Medulla oblongata (tissue), 1 donor: ENCODE measurements around the gene FAM114A2.
"Not testable (repeated sequence)": the region's sequence is repeated elsewhere in the genome, so short reads cannot be mapped to it uniquely, and the experiment has no call there.

Source experiments
- DNase-seq: peaks from one replicate; pipeline ENCODE4 v3.0.0-alpha.2; 2015; ENCODE audit errors: extremely low spot score

The FAM114A2 gene

GRCh38 chr5:154049636-154050035 lies 10.9 kb upstream of the FAM114A2 start:
- peak; percentile 46 for DNase-seq

DNA sequence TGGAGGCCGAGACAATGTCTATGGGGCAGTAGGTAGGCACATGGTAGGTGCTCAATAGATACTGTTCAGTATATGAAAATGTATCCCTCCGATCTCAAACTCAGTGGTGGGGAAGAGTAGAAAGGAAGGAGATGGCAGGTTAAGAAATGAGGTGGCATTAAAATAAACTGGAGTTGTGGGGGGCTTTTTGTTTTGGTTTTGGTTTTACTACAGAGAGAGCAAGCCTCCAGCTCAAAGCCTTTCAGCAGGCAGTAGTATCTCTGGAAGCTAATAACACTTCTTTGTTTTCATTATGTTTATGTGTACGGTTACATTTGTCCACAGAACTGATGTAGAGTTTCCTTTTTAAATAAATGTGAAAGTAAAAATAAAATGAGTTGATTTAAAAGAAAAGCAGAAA lies 8.6 kb upstream of the FAM114A2 start:
- DNase-seq = no peak

- DNase-seq = no peak
Measured at GRCh38 chr5:154046486-154046885, 7.8 kb upstream of the FAM114A2 start.

GRCh38 chr5:154044581-154044980 lies 5.9 kb upstream of the FAM114A2 start:
- DNase-seq = no peak

- DNase-seq = no peak
Measured at GRCh38 chr5:154044099-154044498, 5.4 kb upstream of the FAM114A2 start.

DNA sequence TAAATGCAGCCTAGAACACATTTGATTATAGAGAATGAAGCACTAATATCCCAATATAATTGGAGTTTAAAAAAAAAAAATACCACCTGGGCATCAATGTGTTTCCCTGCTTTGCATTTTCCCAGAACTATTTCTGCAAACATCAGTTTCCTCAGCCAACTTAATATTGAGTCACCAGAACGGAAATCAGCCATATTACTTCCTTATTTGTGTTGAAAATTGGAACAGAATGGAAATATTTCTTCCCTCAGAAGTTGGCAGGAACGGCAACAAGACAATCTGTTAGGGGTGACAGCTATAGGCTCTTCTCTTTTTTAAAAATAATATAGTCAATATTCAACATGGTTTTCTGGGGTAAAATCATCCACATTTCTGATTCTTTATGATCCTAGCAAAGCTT lies 4.1 kb upstream of the FAM114A2 start:
- no peak for DNase-seq

- no peak for DNase-seq
Measured at GRCh38 chr5:154039458-154039829, 734 bp upstream of the FAM114A2 start.

DNA sequence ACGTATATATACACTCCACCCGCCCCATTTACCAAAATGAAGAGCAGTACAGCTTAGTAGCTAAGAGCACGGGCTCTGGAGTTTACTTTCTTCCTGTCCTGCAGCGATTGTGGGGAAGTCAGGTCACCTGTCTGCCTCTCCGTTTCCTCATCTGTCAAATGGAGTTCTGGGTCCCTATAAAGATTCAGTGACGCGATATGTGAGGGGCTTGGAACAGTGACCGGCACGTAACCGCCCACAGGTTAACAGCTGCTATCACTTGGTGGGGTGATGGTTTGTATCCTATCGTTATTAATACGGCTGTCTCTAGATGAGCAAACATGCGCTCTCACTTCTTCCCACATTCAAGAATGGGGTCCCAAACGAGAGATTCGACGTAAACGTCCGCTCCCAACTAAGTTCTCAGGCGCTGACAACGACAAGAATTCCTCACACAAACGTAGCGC lies 426 bp downstream of the FAM114A2 start:
- peak; percentile 30 for DNase-seq

- DNase-seq = no peak
Measured at GRCh38 chr5:154034944-154035343, 3.8 kb downstream of the FAM114A2 start.

GRCh38 chr5:154031937-154032489 lies 6.7 kb downstream of the FAM114A2 start:
- no peak for DNase-seq

GRCh38 chr5:154025951-154026350 lies 12.8 kb downstream of the FAM114A2 start:
- DNase-seq = no peak

DNA sequence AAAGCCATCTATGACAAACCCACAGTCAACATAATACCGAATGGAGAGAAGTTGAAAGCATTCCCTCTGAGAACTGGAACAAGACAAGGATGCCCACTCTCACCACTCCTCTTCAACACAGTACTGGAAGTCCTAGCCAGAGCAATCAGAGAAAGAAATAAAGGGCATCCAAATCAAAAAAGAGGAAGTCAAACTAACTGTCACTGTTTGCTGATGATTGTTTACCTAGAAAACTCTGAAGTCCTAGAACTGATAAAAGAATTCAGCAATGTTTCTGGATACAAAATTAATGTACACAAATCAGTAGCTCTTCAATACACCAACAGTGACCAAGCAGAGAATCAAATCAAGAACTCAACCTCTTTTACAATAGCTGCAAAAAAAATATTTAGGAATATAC lies 19.8 kb downstream of the FAM114A2 start:
- not testable (repeated sequence) for DNase-seq

- no peak for DNase-seq
Measured at GRCh38 chr5:154015071-154015693, 23.5 kb downstream of the FAM114A2 start.

DNA sequence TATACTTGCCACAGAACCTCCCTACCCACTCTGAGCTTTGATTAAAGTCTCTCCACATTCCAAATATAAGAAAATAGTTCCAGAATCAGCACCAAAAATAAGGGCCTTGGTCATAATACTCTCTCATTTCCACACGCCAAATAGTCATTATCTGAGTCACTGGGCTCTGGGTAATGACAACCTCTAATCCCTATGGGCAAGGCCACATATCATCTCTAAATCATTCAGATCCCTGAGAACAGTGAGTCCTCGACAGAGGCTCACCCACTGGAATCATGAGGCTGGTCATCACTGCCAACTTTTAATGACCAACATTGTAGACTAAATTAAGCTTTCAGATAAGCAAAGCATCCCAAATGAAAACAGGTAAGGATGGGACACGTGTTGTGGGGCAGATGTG lies 28.1 kb downstream of the FAM114A2 start:
- DNase-seq = no peak

DNA sequence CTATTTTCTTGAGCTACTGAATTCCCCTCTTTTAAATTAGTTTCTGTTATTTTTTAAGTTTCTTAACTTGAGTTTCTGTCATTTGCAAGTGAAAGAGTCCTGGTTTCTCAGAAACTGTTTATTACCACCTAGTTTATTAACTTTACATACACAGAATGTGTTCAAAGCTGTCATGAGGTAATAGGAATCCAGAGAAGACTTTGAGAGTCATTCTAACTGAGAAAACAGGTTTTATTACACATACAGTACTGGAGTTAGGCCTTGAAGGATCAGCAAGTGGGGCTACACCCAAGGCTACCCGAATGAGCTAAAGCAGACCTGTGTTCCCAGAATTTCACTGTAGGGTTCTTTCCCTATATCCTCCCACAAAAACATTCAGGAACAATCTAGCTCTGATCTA lies 33.1 kb downstream of the FAM114A2 start:
- no peak for DNase-seq

GRCh38 chr5:154002511-154003020 lies 36.1 kb downstream of the FAM114A2 start:
- DNase-seq = no peak

GRCh38 chr5:154002093-154002492 lies 36.6 kb downstream of the FAM114A2 start:
- no peak for DNase-seq

GRCh38 chr5:154000703-154001102 lies 38.0 kb downstream of the FAM114A2 start:
- no peak for DNase-seq

- DNase-seq = no peak
Measured at GRCh38 chr5:153999995-154000394, 38.7 kb downstream of the FAM114A2 start.

GRCh38 chr5:153998768-153999167 lies 39.9 kb downstream of the FAM114A2 start:
- no peak for DNase-seq

DNA sequence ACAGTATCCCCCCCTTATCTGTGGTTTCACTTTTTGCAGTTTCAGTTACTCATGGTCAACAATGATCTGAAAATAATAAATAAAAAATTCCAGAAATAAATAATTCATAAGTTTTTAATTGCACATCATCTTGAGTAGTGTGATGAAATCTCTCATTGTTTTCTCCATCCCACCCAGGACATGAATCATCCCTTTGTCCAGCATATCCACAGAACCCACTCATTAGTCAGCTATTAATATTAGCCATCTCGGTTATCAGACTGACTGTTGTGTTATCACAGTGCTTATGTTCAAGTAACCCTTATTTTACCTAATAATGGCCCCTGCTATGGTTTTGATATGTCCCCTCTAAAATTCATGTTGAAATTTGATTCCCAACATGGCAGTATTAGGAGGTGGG lies 40.7 kb downstream of the FAM114A2 start:
- DNase-seq = no peak

- DNase-seq = no peak
Measured at GRCh38 chr5:153991168-153991567, 47.5 kb downstream of the FAM114A2 start.

- DNase-seq = no peak
Measured at GRCh38 chr5:153988510-153988909, 50.2 kb downstream of the FAM114A2 start.

DNA sequence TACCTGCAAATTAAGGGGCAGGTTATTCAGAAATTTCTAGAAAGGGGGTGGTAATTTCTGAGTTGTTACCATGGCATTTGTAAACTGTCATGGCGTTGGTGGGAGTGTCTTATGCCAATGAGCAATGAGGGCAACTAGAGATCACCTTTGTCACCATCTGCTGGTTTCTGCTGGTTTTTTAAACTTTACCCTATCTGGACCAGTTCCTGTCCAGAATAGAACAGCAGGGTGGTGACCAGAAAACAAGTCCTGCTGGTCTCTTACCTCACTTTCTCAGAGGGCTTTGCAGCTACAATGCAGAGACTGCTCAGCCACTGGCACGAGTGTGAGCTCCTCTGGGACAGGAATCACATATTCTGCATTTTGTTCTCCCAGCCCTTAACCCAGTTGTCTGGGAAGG lies 51.4 kb downstream of the FAM114A2 start:
- no peak for DNase-seq
